NCI-H2081 (cell line): ENCODE measurements around the gene PACRG.

Experiments
- DNase-seq, 2 experiments: peaks; one replicate each; lab custom pipeline; 2025; lab: John Stamatoyannopoulos, UW

Gene PACRG

DNA sequence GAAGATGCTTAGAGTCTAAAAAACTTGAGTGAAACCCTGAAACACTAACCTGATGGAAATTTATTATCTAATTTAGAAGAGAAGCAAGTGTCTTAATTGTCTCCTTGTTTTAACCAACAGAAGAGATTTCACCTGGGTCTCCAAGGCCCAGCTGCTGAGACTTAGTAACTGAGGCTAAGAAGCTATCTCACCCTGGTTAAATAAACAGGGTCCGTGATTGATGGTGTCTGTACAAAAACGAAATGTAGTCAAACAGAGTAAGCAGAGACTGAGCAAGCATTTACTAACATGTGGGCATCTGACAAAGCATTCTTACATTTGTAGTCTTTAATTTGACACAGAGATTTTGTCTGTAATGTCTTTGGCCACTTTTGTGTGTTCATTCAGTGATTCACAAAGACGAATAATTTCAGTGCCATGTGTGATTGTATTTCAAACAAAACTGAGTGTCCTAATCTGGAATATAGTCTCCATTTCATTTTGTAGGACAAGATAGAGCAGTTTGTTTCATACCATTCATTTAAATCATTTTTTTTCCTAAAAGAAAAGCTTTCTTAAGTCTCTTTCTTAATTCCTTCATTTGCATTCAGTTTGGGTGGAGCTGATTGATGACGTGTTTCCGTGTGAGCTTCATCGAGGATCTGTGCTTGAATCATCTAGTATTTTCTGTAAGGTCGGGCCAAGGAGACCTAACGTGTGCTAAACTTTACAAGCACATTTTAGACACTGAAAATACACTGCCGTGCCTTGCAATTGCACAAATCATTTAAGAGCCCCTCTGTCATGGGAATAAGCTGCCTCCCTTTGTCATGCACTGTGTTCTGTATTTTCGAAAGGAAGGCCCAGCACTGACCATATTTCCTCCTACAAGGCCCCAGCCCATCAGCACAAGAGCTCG, 516.2 kb downstream of the PACRG start:
- DNase-seq = no peak

DNA sequence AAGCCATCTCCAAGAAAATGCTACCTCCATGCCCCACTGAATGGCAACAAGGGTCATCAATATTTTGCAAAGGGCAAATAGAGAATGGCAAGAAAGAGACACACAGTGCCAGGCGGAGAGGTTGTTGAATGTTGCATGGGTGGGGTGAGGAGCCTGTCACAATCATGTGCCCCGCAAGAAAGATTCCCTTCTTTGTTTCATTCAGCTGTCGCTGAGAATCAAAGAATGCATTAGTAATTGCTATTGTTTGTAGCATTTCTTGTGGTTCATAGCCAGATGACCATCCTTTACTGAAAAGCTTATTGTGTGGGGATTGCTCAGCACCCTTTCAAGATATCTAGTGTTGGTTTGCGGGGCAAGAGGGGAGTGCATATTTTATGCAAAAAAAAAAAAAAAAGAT, 520.3 kb downstream of the PACRG start:
- DNase-seq = no peak

DNA sequence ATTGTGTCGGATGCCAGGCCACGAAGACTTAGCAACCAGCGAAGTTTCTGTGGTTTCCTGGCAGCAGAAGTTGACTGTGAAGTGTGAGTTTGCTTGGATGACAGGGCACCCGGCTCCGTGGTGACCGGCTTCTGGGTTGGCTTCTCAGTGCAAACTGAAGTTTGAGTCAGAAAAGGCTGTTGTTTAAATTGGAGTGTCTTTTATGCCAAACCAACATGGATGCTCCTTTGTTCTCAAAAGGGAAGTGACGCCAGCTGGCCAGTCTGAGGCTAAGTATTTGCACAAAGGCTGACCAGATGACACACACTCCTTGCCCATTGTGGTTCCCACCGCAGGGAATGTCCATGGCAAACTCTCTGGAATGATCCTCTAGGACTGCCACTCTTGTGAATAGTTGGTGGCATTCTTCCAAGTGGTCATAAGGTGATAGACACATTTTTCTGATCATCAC, 521.9 kb downstream of the PACRG start:
- DNase-seq = no peak

DNA sequence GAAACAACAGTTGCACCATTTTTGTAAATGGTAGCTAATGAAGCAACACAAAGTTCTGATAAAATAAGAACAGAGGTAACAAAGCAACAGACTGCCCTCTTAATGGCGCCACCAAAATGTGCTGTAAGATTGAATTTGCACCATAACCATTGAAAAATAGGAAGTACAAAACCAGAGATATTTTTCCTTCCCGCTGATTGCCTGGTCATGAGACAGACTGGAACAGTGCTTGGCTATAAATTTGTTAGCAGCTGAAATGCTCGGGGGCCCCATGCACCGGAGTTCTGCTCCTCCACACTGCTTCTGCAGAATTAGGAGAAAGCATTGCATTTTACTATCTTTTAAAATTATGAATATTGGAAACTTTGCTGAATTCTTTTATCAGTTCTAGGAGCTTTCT, 522.3 kb downstream of the PACRG start:
- no peak for DNase-seq

DNA sequence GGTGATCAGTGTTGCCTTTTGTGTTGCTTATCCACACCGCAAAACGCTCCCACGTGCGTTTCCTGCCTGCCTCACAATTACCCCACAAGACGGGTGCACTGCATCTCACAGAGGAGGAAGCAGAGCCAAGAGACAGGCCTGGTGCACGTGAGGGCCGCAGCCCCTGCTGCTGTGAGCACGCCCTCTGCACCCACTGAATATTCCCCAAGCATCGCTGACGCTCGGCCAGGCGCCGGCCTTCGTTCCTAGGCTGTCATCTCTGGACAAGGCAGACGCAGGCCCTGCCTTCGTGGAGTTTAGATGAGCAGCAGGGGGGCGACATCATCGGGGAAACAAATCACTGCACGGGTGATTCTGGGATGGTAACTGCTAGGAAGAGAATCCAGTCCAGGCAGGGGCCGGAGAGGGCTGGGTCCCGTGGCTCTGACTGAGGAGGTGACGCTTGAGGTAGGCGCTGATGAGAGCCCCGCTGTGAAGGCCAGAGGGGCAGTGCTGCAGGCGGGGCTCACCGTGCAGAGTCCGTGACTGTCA, 524.4 kb downstream of the PACRG start:
- no peak for DNase-seq

DNA sequence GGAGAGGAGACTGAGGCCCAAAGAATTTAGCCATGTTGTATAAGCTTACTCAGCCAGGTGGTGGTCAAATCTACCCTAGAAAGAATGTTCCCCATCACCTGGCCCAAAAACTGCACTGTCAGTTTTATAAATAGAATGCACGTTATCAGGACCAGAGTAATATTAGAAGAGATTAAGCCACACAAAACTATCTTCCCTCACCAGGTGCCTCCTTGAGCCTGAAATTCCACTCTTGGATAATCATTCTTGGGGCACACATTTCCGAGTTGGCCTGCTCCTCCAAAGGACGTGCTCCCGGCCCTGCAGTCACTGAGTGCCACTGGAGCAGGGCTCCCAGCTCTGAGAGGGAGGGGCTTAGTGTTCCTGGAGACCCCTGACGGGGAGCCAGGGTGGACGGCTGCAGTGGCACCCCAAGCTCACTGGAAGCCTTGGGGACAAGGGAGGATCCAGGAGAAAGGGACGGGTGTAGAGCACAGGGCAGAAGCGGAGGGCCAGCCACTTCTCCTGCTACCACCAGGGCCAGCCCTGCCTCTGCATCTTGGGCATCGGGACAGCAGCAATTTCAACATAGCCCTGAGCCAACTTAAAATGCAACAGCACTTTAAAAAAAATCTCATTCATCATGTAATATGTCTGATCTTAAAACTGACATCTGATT, 525.9 kb downstream of the PACRG start:
- DNase-seq = no peak

DNA sequence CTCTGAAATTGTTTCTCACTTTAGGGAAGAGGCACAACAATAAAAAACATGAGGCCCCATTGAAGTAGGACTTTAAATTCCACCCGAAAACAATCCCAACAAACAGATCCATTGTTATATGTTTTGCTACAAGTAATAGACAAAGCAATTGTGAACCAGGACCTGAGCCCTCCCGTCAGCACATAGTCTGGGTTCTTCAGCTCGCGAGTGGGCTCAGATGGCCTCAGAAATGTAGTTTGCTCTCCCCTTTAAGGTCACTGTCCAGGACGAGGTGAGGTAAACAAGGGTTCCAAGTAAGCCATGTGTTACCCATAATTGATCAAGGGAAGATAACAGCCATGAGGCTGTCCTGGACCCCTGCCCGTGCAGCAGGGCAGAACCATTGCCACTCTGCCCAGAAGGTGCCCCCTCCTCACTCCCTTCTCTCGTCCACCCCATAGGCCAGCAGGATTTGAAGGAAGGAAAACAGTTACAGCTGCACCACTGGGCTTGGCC, 526.6 kb downstream of the PACRG start:
- DNase-seq = no peak

DNA sequence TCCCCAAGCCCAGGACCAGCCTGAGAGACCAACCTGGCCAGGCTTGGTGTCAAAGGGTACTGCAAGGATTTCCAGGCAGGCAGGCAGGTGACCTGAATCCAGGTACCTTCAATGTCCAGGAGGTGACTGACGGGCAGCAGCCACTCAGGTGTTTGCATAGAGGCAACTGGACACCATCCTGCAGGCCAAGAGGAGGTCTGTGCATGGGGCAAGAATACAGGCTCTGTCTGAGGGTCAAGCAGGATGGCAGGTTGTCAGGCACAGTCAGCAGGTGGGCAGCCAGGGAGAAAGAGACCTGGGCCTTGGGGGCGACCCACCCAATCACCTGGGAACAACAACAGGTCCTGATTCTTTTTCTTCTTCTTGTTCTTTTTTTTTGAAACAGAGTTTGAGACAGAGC, 527.5 kb downstream of the PACRG start:
- no peak for DNase-seq

DNA sequence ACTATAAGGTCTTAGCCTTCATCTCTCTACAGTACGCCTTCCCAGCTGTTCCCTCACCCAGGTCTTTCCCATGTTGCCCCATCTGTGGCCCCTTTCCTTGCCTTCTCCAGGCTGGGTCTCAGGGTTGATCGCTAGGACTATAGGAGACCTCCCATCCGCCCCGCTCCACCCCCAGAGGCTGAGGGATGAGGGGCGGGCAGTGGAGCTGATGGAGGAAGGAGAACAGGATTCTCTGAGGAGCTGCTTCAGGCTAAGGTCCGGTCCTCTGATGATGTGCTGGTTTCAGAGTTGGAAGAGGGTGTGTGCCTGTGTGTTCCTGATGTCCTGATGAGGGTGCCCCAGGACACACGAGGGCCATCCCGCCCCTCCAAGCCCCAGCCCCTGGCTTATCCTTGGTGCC, 531.9 kb downstream of the PACRG start:
- DNase-seq = no peak

DNA sequence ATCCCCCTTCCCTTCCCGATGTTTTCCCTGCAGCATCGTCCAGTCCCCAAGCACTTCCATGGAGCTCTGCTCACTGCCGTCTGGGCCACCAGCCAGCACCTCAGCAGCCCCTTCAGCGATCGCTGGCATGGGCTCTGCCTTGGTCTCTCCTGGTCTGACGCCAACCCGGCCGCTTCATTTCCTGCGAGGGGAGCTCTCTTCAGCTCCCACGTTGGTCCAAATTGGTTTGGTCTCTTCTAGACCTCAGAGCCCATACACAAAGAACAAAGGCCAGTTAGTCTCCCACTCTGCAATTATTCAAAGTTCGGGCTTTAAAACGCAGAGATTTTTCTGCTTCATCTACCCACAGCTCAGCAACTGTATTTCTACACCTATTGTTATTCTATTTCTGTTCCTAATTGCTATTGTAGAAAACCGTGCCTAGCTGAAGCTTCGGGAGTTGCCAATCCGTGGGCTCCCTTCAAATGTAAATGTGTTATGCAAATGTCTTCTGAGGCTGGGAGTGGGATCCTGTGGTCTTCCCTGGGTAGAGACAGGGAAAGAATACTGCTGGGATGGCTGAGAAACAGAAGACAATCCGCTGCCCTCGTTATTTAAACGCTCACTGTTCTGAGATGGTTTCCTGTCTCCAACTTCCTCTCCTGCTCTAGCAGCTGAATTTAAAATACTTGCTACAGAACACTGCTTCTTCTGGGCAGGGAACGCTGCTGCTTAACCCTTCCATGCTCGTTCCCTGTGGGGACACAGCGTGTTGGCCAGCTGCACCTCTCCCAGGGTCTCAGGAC, 532.5 kb downstream of the PACRG start:
- DNase-seq = no peak

DNA sequence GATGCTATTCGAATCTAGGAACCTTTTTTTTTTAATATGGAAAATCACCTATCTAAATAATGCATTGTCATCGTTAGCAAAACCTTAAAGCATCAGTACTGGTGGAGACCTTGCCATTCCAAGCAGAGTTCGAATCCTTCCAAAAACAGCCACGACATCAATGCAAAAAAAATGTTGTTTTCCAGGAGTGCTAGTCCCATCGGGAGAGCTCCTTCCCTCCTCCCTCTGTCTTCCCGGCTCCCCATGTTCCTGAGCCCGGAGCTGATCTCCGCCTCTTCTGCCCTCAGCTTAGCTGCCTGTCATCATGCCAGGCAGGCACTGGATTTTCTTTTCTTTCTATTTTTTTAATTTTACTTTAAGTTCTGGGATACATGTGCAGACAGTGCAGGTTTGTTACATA, 533.1 kb downstream of the PACRG start:
- DNase-seq = no peak

DNA sequence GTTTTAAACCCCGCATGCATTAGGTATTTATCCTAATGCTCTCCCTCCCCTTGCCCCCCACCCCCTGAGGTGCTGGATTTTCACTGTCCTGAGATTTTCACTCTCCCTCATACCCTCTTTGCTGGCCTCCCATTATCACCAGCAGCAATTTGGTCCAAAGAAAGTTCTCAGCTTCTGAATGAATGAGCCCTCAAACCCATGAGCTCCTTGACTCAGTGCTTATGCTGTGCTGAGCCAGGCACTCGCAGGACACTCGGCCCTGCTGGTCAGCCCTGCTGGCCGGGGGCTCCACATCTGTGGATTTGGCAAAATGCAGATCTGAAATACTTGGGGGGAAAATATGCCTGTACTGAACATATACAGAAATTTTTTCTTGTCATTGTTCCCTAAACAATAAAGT, 533.6 kb downstream of the PACRG start:
- DNase-seq = no peak

DNA sequence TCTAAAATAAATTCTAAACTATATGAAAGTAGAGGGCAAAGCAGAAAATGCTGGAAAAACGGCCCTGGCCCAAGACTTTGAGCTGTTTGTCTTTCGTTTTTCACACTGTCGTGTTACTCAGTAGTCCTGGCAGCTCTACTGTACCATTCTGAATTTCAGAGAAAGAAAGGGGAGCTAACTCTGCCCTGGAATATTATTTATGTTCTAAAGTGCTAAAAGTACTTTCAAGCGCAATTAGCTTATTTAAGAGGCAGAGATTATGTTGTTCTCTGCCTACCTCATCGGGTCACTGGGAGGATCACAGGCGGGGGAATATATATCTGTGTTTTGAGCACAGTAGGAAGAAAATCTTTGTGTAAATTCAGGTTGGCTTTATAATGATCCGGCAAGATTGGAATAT, 534.3 kb downstream of the PACRG start:
- no peak for DNase-seq

DNA sequence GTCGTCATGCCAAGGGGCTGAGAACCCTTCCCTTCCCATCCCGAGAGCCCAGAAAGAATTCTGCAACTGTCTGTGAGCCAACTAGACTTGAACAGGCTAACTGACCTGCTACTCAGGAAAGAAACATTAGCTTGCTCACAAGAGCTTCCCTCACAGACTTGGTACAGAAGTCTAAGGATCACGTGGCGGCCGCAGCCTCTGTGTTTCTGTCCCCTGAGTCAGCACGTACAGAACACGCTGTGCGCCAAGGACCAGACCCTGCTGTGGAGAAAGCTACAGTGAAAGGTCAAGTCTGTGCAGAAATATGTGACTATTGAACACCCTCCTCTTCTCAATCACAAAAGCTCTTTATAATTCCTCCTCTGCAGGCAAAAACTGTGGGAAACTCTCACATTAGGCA, 535.4 kb downstream of the PACRG start:
- no peak for DNase-seq

DNA sequence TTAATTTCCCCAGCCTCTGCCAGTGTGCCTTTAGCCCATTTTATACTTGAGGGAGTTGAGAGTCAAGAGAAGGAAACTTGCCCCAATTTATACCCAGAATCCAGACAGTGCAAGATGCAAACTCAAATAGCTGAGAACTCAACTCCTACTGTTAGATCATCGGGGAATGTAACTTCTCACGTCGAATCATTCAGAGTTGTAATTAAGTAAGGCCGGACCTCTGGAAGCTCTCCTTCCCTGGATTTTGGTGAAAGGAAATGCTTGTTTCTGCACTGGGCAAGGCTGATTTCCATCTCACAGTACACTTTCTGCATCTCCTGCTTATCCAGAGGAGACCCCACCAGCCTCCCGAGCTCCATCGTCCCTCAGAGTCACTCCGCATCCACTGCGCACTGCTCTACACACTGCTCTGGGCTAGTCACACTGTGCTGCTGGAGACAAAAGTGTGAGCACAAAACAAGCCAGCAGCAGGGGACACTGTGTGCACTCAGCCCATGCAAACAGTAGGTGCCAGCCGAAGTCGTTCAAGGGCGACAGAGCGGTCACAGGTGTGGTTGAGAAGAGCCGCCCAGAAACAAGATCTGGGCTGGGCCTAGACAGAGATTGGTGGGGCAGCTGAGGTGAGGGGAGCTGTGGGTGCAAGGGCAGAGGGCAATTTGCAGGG, 536.4 kb downstream of the PACRG start:
- DNase-seq = no peak

DNA sequence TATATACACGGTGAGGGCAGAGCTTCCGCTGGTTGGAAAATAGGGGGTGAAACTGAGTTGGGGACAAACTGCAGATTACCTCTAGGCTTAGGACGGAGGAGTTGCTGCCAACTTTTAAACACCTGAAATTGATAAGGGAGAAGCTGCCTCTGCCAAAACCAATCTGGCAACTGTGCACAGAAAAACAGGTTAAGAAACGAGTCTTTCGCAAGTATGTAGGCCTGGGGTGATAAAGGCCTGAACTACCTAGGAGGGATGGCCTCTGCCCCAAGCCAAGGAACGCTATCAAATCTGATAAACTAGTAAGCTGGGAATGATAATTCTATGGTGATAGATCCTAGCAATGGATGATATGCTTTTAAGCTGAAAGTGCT, 536.9 kb downstream of the PACRG start:
- DNase-seq = no peak

DNA sequence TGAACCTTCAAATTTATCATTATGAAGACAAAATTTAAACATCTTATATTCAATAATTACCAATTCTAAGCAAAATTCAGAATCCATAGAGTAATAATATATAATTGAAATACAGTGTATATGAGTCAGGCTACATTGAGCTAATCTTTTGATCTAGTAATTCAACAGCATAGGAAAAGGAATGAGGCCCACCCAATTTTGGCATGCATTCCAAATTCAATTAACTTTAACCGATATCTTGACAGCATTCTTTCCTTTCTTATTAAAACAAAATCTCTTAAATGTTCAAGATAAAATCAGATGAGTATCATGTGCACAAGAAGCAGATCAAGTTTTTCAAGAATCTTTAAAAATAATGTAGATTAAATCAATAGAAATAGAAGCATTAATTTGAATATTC, 553.9 kb downstream of the PACRG start:
- DNase-seq = no peak

DNA sequence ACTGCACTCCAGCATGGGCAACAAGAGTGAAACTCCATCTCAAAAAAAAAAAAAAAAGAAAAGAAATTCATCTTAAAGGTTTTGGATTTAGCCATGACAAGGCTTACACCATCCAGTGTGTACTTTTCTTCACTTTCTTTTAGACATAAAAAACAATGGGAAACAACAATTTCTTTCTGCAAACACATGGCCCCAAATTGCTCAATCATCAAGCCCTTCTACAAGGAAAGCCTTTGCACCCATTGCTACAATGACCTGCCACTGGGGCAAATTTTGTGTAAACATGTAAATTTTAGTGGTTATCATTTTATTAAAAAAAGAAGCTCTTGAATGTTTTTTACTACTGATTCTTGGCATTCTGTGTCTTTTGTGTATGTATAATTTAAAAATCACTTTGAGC, 554.9 kb downstream of the PACRG start:
- DNase-seq = no peak

DNA sequence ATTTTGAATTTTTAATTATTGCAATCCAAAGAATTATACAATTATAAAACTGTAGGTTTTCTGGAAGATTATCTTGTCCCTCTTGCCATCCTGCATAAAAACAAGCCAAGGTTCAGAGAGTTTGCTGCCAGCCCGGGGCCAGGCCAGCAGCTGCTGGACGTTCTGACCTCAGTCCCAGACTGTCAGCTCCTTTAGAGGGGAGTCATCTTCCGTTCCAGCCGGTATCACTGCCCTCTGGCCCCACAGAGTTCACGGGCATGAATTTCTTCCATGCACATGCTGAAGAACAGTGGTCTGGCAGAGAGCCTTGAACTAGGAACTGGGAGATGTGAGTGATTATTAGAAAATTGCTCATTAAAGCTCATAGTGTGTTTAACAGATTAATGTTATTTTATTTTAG, 556.4 kb downstream of the PACRG start:
- DNase-seq = no peak

DNA sequence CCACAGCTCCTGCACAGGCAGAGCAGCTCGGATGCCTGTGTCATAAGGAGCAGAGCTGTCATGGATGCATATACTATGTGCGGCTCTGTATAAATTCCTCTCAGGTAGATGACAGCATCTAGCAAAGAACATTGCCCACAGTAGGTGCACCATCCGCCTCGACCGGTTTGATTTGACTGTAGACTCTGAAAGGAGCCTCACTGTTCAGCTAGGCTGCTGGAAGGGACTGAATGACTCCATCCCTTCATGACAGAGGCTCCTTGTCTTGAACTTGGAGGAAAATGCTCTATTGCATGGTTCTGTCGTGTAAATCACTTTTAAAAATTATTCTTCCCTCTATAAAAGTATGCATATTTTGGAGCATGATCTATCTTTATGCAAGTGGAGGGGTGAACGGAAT, 557.9 kb downstream of the PACRG start:
- no peak for DNase-seq

DNA sequence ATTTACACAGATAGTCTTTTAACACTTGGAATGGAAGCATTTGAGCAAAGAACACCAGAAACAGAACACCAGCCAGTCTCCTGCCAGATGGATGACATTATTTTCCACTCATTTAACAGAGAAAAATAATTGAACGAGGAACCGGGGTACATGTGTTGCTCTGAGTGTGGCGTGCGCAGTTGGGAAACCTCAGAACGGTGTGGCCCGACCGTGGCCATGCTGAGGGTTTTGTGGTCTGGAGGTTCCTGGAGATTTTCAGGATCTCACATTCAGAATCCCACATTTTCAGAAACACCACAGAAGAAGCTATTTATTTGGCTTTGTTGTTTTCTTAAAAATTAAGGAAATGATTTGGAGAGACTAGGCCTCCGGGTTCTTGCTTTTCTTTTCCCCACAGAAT, 559.9 kb downstream of the PACRG start:
- no peak for DNase-seq

DNA sequence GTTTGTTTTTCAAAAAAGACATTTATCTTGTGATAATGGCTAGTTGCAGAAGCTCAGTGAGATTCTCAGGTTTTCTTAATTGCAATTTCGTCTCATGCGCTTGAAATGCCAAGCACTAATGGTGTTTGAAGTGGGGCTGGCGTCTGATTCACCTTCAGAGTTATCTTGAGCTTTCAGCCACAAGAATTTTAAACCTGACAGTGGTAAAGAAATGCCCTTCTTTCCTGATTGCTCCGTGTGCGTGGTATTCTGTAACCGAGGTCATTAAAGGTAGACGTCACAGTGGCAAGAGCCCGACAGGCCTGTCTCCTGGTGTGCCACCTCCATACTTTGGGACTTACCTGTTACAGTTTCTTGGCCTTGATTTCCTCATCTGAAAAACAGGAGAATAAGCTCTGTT, 560.3 kb downstream of the PACRG start:
- DNase-seq = no peak
